Activated CD8-positive, alpha-beta memory T cell treated with anti-CD3 and anti-CD28 coated beads, Interleukin-2, amount 50 U/mL, for 24 hours (primary cell): ENCODE data around the gene TTC28.

ENCODE experiments used
- DNase-seq: peaks from one replicate; pipeline ENCODE4 v3.0.0-alpha.2; 2020; ENCODE audit errors: extremely low read depth

The TTC28 gene

DNA sequence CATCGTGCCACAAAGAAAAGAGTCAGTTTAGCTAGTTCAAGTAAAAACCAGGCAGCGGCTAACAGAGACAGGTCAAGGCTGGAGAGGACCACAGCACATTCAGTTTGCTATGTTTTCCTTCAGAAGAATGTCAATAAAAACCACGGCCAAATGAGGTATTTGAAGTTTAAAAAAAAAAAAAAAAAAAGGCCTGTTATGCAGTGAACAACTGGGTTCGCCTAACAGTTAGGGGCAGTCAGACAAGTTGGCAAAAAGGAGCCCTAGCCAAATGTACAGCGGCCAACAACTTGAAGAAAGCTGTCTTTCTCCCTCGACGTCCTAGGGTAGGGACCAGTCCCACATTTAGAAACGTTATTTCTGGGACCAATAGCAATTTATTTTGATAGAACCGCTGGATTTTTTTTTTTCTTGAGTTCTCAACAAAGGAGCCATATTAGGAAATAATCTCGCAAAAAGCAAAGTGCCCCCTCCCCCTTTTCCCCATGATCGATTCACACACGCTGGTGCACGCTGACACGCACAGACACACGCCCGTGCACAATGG is 237.8 kb downstream of the TTC28 start:
- DNase-seq: no peak

DNA sequence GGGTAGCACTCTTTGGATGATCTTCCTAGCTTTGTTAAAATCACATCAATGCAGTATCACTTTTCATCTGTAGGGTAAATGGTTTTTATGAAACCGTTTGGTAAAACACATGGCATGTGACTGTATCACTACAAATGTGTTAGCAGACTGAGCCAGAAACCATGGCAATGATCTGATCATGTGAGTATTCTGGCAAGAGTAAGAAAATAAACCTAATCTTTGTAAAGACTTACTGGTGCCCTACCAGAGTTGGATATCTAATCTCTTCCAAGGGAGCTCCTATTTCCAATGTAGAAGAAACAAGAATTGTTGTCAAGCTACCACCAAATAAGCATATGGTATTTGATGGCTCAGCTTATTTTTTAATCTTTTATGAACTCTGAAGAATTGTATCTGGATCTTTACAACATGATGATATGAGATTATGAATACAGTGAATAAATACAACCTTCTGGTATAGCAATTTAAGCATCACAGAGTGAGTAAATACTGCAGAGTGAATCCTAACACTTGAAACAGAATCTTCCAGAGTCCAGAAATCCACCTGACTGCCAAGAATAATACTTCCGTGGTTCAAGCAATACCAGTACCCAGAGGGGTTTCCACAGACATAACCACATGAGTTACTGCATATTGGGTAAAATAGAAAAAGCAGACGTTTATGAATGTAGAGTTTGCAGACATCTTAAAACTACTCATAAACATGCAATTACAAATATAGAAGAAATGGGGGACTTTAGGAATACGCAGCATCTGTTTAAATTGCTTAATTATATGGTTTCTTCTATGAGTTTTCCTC is 238.8 kb downstream of the TTC28 start:
- DNase-seq: no peak

DNA sequence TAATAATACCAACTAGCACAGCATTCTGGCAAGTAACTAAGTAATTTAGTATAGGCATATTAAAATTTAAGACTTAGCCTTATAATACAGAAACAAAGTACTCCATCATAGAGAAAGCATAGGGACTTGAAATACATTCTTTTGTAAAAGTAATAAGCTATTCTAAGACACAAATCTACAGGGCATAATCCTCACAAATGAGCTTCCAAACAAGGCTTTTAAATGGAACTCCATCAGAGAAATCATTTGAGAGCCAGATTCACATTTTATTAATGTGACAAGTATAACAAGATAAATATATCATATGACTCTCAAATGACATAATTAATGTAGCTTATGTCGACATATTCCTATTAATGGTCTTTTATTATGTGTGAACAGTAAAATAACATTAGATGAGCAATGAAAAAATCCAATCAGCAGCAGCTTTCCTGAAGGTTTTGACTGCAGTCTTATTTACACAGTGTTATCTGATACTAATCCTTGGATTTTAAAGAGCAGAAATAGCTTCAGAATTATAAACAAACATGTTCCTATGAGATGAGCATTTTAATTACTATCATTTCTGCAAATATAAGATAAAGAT is 241.4 kb downstream of the TTC28 start:
- DNase-seq: no peak

DNA sequence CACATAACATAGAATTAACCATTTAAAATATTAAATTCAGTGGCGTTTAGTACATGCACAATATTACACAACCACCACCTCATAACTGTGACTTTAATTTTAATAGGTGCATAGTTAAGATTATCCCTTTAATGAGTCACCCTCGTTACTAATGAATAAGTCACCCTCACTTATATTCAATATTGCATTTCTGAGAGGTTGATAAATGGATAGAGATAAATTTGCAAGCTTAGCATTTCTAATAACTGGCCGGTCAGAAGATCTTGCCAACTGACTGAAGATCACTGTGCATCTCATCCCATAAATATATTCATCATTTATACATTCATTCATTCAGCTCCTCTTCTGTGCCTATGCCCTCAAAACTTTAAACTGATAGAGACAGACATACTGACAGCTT is 243.7 kb downstream of the TTC28 start:
- DNase-seq: no peak

DNA sequence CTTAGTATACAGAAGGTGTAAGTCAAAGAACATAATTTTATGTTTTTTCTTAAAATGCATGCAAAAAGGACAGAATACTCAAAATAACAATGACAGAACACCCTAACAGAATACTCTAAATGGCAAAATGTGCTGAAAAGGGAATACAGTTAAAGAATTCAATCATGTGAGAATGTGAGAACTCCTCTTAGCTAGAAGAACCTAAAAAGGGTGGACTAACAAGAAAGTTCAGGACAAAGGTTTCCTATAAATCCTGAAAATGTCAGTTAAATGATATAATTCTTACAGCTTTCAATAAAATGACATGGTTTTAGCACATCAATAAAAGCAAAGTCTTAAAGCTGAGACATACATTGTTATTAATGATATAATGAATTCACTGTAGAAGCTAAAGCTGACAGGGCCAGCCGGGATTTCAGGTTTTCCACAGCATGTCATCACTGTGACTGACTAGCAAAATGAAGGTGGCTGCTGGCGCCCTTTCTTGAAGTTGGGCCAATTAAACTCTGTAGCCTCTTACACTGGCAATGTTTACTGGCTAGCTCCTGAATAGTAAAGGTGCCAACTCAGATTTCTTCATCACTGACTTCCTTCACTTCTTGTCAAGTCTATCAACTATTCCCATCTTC is 244.4 kb downstream of the TTC28 start:
- no peak for DNase-seq

DNA sequence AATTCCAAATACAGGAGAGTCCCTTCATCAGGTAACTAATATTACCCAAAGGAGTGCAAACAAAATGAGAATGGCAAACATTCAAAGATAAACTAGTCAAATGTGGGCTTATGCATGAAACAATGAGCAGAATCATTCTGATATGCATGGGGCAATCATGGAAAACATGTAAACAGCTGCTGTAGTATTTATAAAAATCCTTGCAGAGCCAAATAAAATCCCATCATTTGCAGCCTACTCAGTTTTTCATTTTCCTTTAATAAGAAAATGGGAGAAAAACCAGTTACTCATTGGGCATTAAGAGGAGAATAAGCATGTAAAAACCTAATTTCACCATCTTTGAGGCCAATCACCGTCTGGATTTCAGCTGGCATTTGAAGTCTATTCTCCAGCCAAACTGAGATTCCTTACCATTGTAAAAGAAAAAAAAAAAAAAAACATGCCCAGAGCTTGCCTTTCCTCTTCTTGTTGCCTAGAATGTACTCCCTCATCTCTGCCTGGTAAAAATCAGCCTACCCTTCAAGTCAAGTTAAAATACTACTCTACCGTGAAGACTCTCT is 249.1 kb downstream of the TTC28 start:
- DNase-seq: no peak

DNA sequence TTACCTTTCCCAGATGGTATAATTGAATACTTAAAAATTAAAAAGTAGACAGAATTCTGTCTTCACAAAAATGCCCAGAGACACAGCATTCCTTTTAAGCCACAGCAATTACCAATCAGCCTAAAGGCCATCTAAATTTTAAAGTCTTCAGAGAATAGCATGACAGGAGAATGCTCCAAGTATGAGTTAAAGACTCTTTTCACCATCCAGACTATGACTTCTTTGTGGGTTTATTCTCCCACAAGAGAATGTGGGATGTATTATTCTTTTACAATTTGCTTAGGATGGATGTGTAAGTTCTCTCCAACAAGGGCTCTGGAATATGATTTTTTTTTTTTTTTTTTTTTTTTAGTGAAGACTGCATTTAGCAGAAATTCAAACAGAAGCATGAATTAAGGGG is 249.9 kb downstream of the TTC28 start:
- DNase-seq: no peak

DNA sequence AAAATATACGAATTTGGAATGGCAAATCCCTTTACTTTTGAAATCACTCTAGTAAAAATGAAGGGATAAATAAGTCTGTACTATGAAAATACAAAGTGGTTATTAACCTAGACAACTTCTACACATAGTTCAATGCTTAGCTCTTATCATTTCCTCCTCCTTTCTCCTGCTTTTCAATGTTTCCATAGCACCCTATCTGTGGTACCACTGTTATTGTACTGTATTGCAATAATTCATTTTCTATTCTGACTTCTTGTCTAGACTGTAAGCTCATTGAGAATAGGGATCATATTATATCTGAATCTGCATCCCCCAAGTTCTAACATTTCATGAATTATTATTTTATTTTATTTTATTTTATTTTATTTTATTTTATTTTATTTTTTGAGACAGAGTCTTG is 251.4 kb downstream of the TTC28 start:
- DNase-seq: no peak

DNA sequence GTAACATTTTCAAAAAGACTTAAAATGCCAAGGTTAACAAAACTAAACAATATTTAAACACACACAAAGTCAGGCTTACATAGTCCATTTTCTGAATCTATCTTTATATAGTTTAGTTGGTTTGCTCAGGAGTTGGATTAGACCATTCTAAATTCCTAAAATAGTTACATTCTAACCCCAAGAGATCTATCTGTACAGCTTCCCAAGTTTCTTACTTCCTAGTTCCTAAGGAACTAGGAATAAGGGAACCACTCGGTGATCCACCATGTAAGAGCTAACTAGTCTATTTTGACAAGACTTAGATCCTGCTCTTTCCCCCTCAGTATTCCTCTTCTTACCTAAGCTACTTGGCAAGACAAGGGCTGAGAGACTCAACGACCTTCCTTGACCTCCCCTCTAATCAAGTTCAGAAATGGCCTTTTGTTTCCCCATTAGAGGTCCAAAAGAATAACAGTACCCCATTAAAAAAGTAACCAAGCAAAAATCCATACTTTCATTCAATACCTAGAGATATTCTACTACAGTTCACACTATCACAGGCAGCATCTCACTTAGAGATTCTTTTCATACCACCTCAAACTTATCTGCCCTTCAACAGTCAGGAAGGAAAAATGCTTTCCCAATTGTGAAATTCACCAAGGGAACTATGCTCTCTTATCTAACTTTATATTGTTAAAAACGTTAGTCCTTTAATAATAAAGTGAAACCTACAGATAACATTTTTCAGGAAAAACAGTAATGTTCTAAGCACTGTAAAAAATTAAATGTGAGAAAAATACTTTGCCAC is 253.1 kb downstream of the TTC28 start:
- DNase-seq: no peak

DNA sequence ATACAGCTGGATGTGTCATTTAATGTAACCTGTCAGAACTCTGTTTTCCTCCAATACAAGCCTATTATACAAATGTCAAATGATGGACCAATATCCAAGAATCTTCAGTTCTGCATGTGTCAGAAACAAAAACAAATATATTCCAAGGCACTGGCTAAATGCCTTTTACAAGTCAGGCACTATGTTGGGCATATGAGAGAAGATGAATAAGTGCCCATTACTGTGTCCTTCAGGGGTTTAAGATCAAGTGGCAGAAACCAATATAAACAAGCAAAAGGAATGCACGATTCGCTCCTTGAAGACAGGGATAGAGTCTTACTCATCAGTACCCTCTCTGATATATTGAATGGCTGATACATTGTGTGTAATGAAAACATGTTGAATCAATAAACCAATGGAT is 254.4 kb downstream of the TTC28 start:
- DNase-seq: no peak

DNA sequence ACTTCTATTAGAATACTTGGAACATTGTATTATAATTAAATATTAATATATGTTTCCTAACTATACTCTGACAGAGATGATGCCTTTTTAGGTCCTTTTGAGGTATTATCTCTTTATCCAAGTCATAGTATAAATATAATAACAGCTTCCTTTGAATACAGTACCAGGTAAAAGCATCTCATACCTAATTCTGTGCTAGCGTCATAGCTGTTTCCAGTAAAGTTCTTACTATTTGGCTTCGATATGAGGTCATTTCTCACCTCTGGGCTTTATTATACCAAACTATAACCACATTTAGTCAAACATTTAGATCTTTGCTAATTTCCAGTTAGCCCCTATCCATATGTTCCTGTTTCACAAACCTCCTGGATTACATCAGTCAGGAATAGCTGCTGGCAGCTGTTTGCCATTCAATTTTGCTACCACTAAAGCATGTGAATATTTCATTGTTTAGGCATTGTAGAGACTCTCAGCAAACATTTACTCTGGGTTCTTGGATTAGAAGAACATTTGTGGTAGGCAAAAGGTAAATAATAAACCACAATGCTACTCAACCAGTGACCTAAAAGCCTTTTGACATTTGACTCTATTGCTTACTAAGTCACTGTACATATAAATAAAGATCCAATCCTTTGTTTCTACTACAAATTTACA is 255.1 kb downstream of the TTC28 start:
- no peak for DNase-seq

DNA sequence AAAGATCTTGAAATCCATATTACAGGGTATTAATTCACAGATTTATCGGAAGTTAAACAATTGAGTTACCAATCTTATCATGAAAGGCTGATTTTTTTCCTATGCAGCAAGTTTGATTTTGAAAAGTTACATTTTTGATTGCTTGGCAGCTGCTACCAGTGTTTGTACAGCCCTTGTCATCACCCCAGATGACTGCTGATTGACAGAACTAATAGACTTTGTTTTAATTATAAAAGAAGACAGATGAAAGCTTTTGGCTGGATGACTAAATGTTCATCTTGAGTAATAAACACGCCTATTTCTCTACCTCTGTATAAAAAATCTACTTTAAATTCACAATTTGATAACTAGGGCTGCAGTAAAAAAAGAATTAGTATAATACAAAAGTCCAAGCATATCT is 259.7 kb downstream of the TTC28 start:
- DNase-seq: no peak

DNA sequence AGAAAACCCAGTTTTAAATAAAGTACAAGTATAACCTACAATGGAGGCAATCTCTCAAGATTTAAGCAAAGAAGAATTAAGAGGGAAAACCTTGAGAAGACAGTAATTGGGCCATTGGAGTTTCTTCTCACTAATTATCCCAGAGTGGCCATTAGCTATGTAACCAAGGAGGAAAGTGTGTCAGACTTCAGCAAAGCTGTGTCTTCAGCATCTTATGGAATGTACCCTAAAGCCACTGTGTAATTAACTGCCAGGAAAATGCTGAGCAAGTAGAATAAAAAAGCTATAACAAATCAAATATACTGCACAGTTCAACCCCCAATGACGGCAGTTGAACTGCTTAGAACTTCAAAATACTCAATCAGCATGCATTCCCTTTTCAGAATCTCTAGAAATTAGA is 261.6 kb downstream of the TTC28 start:
- no peak for DNase-seq

DNA sequence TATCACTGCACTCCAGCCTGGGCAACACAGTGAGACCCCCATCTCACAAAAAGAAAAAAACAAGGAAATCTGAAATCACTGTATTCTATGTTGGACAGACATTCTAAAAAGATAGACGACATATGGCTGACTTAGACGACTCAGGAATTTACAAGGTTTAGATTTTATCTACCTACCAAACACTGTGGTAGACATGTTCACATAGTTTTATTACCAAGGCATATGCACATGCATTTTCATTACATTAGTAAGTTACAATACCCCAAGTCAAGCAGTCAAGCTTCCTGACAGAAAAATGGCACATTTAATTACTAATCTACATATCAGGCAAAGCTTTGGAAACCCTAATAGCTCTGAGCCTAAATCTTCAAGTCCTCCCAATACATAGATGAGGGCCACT is 262.2 kb downstream of the TTC28 start:
- DNase-seq: no peak

DNA sequence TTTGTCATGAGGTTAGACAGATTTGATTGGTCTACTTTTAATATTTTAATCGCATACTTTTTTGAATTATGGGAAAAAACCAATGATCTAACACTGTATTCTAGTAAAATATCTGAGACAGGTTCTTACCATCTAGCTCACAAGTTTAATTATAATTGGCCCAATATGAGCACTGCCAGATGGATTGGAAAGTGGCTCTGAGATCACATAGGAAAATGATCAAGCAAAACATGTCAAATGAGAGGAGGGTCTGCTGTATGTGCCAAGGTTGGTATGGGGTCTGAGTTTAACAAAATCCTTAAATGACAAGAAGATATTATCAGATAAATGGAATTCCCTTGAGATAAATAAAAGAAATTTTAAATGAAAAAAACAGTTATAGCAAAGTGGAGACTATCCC is 264.7 kb downstream of the TTC28 start:
- DNase-seq: no peak

DNA sequence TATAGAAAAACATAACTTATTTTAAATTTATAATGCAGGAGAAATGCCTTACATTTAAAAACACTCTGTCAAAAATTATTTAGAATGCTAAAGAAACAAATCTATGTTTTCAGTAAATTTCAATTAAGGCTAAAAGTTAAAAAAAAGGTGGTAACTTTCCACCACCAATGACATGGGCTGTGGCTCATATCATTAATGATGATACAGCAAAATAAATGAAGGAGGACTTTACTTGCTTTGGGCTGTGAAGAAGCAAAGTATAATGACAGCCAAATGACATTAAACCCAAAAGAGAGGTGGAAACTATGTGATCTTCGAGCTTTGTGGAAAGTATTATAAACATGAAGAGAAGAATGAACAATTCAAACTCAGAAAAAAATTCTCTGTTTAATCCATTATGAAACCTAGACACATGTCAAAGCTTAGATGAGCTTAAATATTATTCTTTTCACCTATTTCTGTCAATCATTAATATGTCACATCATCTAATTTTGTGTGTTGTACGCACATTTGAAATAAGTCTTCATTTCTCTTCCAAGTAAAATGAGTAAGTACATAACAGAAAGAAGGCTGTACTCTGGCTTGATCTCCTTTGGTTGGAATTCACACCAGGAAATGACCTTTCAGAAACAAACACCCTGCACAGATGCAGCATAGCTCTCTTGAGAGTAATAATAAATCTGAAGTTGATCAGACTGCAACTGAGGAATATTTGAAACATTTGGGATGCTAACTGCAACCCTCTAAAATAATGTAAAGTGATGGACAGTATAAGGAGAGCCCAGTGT is 265.8 kb downstream of the TTC28 start:
- DNase-seq: no peak

DNA sequence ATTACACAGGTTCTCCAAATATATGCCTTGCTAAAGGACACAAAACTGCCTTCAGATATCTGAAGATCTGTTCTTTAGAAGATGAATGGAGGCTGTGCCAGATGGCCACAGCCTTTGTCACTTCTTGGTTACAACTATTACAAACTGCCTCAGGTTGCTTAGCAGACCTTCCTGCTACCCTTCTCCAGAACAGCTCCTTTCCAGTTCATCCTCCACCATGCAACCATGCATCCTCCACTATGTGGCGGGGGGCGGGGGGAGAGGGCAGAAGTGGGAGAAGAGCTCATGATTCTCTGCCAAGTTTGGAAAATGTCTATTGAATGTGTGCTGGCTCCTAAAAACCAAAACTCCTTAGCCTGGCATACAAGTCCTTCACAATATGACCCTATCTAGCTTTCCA is 267.5 kb downstream of the TTC28 start:
- no peak for DNase-seq

DNA sequence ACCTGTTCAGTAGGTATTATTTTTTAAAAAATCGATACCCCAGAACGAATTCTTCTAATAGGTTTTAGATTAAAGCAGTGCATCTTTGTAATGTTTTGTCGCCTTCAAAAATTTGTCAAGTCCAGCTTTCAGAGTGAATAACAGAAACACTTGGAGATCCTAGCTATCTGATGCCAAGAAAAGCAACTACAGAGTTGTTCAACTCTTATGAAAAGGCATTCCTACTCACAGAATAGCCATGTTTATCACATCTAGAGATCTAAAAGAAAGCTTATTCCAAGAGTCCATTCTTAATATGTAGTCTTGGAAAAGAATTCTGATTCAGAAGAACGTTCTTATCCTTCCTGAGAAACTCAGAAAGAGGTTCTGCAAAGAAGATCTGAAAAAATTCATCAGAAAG is 268.5 kb downstream of the TTC28 start:
- no peak for DNase-seq

DNA sequence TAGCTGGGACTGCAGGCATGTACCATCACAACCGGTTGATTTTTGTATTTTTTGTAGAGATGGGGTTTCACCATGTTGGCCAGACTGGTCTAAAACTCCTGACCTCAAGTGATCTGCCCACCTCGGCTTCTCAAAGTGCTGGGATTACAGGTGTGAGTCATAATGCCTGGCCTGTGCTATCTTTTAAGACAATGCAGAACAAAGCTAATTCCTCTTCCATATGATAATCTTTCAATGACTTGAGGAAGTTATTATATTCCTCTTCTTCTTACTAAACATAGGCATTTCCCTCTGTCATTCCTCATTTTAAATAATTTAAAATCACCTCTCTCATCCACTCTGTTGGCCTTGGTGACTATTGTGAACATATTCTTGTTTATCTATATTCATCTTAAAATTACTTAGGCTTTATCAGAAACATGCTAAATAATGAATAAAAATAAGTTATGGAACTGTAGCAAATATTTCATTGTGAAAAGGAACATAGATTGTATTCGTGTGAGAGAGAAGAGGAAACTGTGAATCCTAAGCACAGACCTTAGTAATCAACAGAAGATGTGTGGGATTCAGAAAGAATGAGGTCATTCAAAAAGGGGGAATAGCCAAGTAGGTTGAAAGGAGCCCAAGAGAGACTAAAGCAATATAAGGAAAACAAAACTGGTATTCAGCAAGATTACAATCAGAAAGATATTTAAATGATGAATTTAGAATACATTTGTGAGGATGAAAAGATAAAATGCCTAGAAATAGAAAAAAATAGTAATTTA is 269.4 kb downstream of the TTC28 start:
- DNase-seq: no peak

DNA sequence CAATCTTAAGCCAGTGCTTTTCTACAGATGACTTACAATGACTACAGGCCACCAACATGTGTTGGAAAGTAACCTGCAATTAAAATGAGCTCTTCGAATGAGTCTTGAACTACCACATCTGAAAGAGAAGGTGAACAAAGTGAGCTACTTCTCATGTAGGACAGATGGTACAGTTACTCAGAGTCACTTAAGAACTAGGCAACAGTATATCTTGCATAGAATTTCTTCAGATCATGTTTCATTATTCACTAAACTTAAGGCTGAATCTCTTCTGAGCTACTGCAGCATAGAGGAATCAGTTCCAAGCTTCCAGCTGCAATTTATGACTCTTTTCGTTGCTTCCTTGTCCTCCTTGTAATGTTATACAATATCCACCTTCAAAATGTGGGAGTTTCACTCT is 270.9 kb downstream of the TTC28 start:
- no peak for DNase-seq
